IPS-11a (cell line): ENCODE measurements around the gene UBA1.

Experiments
- H3K4me3 ChIP-seq: one replicate; pipeline ENCODE4 v1.5.1; 2013; ENCODE audit warnings: low read depth, low read length, control low read depth

Gene UBA1

GRCh38 chrX:47187106-47187677 is 6.4 kb upstream of the UBA1 start:
- no peak overlapping the region for H3K4me3 ChIP-seq

- no peak overlapping the region for H3K4me3 ChIP-seq
These were observed 3.7 kb upstream of the UBA1 start for GRCh38 chrX:47189906-47190305.

DNA sequence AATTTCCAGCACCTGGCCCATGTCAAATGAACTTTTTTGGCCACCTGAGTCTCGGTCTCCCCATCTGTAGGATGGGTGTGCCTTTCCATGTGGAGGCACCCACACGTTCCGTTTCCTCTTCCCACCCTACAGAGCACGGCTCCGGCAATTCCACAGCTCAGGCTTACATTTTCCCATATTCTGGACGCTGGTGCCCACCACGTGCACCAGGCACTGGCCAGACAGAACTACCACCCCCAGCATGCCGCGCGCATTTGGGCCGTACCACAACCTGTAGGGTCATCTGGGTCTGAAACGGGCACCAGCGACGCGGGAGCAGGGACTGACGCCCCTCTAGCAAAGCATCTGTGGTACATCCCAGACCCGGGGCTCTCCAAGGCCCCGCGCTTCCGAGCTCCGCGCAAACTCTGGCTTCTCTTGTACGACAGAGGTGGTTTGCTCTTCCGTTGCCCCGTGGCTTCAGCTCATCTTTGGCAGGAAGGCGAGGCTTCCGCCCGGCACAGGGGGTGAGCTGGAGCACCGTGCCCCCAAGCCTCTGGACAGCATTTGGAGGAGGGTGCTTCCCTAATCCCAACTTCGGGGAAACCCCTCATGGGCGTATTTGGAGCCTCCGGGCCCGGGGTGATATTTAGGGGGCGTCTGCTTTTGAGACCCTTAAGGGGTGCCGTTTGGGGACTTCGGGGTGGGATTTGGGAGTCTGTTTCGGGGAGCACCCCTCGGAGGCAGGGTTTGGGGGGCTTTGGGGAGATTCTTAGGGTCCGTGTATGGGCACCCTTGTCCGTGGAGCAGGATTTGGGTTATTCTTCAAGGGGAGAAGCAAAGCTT is 3.0 kb upstream of the UBA1 start:
- peak overlapping the region; percentile 45 for H3K4me3 ChIP-seq

DNA sequence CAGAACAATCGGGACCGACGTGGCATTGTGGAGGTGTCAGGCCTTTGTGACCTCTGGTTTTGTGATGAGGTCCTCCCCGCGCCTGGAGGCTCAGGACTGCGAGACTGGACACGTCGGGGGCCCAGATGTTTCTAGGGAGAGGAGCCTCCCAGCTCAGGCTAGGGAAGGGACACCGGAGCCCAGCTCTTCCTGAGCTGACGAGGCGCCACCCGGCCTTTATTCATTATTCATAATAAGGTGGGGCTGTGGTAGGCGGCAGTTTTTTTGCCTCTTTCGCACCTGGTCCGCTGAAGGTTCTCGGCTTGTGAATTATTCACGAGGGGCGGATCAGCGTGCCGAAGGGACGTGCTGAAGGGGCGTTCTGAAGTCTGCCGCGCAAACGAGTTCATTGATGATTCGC is 2.3 kb upstream of the UBA1 start:
- peak overlapping the region; percentile 45 for H3K4me3 ChIP-seq

- peak overlapping the region; percentile 45 for H3K4me3 ChIP-seq
These were observed 1.7 kb upstream of the UBA1 start for GRCh38 chrX:47191806-47192401.

- peak overlapping the region; percentile 77 for H3K4me3 ChIP-seq
These were observed 662 bp downstream of the UBA1 start for GRCh38 chrX:47194194-47194787.

DNA sequence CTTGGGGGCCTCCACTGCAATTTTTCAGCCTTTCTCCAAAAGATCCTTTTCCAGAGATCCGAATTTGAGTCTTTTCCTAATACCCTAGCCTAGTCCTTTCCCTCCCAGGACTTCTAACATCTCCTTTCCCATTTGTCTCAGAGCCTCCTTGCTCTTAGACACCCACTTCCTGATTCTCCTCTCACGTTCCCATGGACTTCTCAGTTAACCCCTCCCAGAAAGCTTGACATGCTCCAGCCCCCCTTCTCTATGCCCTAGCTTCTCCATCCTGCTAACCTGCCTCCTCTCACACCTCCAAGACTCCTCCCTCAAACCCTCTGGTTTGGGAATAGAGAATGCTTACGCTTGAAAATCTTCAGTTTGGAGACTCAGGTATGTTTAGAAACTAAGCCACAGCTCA is 2.5 kb downstream of the UBA1 start:
- no peak overlapping the region for H3K4me3 ChIP-seq

DNA sequence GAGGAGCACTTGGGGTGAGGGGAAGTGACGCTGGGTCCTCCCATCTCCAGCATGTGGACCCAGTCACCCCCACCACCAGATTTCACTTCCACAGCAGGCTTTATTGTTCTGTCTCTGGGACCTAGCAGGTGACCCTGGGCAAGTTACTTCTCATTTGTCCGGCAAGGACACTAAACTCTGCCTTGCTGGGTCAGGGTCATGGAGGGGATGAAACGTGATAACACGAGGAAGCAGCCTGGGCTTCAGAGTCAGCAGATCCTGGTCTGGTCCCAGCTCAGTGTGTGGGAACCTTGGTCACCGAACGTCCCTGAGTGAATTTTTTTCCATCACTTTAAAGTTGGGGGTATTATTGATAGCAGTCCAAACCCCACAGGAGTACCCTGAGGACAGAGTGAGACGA is 3.9 kb downstream of the UBA1 start:
- H3K4me3 ChIP-seq = no peak overlapping the region

GRCh38 chrX:47198026-47198686 is 4.5 kb downstream of the UBA1 start:
- H3K4me3 ChIP-seq = no peak overlapping the region

DNA sequence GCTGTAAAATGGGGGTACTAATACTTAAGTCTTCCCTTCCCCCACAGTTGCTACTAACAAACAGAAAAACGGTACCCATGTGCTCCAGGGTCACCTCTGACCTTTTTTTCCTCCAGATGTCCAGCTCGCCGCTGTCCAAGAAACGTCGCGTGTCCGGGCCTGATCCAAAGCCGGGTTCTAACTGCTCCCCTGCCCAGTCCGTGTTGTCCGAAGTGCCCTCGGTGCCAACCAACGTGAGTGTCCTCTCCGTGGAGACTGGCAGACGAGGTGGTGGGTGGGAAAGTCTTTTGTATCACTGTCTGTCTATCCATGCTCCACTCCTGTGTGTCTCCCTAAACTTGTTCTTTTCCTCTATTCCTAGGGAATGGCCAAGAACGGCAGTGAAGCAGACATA is 5.1 kb downstream of the UBA1 start:
- no peak overlapping the region for H3K4me3 ChIP-seq

- H3K4me3 ChIP-seq = no peak overlapping the region
These were observed 5.7 kb downstream of the UBA1 start for GRCh38 chrX:47199286-47199685.

GRCh38 chrX:47200385-47201150 is 6.9 kb downstream of the UBA1 start:
- no peak overlapping the region for H3K4me3 ChIP-seq

GRCh38 chrX:47201345-47201944 is 7.8 kb downstream of the UBA1 start:
- no peak overlapping the region for H3K4me3 ChIP-seq

GRCh38 chrX:47202316-47202715 is 8.7 kb downstream of the UBA1 start:
- H3K4me3 ChIP-seq = no peak overlapping the region

DNA sequence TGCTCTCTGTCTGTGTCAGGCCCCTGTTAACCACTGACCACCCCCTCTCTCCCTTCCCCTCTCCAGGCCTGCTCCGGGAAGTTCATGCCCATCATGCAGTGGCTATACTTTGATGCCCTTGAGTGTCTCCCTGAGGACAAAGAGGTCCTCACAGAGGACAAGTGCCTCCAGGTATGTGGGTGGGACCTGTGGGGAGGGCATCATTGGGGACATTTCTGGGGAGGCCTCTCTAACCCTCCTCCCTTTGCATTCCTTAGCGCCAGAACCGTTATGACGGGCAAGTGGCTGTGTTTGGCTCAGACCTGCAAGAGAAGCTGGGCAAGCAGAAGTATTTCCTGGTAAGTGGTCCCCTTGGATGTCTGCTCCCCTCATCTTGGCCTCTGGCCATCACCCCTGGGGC is 9.2 kb downstream of the UBA1 start:
- H3K4me3 ChIP-seq = no peak overlapping the region

GRCh38 chrX:47204970-47205369 is 11.3 kb downstream of the UBA1 start:
- H3K4me3 ChIP-seq = no peak overlapping the region

GRCh38 chrX:47206316-47206715 is 12.7 kb downstream of the UBA1 start:
- H3K4me3 ChIP-seq = no peak overlapping the region

- no peak overlapping the region for H3K4me3 ChIP-seq
These were observed 14.5 kb downstream of the UBA1 start for GRCh38 chrX:47208108-47208507.

DNA sequence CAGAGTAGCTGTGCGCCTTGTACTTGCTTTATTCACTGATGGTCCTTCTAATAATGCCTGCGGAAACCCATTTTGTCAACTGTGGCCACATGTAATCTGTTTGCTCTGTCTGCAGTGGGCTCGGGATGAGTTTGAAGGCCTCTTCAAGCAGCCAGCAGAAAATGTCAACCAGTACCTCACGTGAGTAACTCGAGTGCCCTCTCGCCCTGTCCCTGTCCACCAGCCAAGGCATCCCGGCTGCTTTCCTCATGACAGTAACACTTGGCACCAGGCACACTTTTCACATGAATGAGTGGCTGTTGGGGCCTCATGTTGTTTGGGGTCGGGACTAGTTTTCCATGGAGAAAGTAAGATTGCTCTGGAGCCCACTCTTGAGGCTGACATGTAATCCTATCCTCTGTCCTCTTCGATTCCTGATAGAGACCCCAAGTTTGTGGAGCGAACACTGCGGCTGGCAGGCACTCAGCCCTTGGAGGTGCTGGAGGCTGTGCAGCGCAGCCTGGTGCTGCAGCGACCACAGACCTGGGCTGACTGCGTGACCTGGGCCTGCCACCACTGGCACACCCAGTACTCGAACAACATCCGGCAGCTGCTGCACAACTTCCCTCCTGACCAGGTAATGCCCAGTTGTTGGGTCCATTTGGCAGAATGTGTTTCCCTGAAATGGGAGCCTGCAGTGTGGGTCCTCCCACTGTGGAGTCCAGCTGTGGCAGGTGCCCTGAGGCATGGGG is 16.0 kb downstream of the UBA1 start:
- no peak overlapping the region for H3K4me3 ChIP-seq
